Measurements from ENCODE around the gene FARP2. TPM values are rescaled to one million over a fixed set of nuclear protein-coding genes. Genes with fewer than 3 reads are reported as not detected.

Gene FARP2
- total RNA-seq, 1 experiment from 2014 or later: 49.3 TPM

- Histone ChIP-seq H2AFZ (ENCODE audit: low read depth, low read length, poor library complexity, severe bottlenecking) (no peak overlapping the region), H3K9me3 (ENCODE audit: control insufficient read depth in 1 of 2, insufficient read depth in 1 of 2, low read depth in 1 of 2, low read length in 2 of 2) (no peaks in the 10 kb centered on the region), H3K27me3 (ENCODE audit: insufficient read depth, low read length) (no peaks in the 10 kb centered on the region), H3K27ac (ENCODE audit: low read depth, low read length) (no peak overlapping the region), H3K4me3 (replicated peaks in 1 of 2; ENCODE audit: low read depth in 1 of 2, low read length in 2 of 2) (no peak overlapping the region), H3K36me3 (ENCODE audit: control insufficient read depth in 1 of 2, insufficient read depth in 2 of 2, low read length in 2 of 2) (no peaks in the 10 kb centered on the region), H3K4me2 (ENCODE audit: low read length) (no peak overlapping the region), H3K9ac (ENCODE audit: low read length) (no peak overlapping the region), H3K9me2 (ENCODE audit: insufficient read depth) (no peaks in the 10 kb centered on the region), H3K4me1 (ENCODE audit: control insufficient read depth in 1 of 2, insufficient read depth in 2 of 2, low read length in 2 of 2) (no peaks in the 10 kb centered on the region), H3K79me2 (ENCODE audit: insufficient read depth, low read length) (no peaks in the 10 kb centered on the region; the same call in 1 of the 2 replicates), H4K20me1 (ENCODE audit: insufficient read depth) (no peaks in the 10 kb centered on the region)
- no peak for ATAC-seq
- no peak for TF ChIP-seq JUND (IDR thresholded peaks at IDR 0.05)
- no peak for TF ChIP-seq CEBPB (IDR thresholded peaks at IDR 0.05; ENCODE audit: low read depth)
- no peak for TF ChIP-seq TCF7L2 (IDR thresholded peaks at IDR 0.05; ENCODE audit: borderline replicate concordance, extremely low read depth, insufficient read depth, insufficient read length)
- BruUV-seq (replicated peaks): no TSS peak
- POLR2A ChIA-PET: no interaction called here
- DNase-seq (ENCODE audit: low read depth, low spot score): no peak
- RAD21 ChIA-PET (ENCODE audit: low non-redundant PET in 1 of 2, low total read pairs in 2 of 2, uncharacterized antibody in 2 of 2, unreplicated experiment in 2 of 2): no interaction called here
- CTCF ChIA-PET: no interaction called here
- intact Hi-C loops (cut with micrococcal nuclease): loop anchor here (2.0 kb wide), 1 partner anchor 51 kb away; no protein-coding TSS in a partner anchor
These were observed 33.6 kb downstream of the FARP2 start for GRCh38 chr2:241389697-241390096.

- Histone ChIP-seq H3K4me2 (ENCODE audit: low read length) (no peak overlapping the region), H2AFZ (ENCODE audit: low read depth, low read length, poor library complexity, severe bottlenecking) (no peak overlapping the region), H3K9ac (ENCODE audit: low read length) (no peak overlapping the region), H3K27me3 (ENCODE audit: insufficient read depth, low read length) (no peaks in the 10 kb centered on the region), H3K79me2 (ENCODE audit: insufficient read depth, low read length) (no peaks in the 10 kb centered on the region; the same call in 1 of the 2 replicates), H3K4me1 (ENCODE audit: control insufficient read depth in 1 of 2, insufficient read depth in 2 of 2, low read length in 2 of 2) (no peaks in the 10 kb centered on the region), H3K36me3 (ENCODE audit: control insufficient read depth in 1 of 2, insufficient read depth in 2 of 2, low read length in 2 of 2) (no peaks in the 10 kb centered on the region), H3K4me3 (replicated peaks in 1 of 2; ENCODE audit: low read depth in 1 of 2, low read length in 2 of 2) (no peak overlapping the region), H3K27ac (ENCODE audit: low read depth, low read length) (no peak overlapping the region), H4K20me1 (ENCODE audit: insufficient read depth) (no peaks in the 10 kb centered on the region), H3K9me2 (ENCODE audit: insufficient read depth) (no peaks in the 10 kb centered on the region), H3K9me3 (ENCODE audit: control insufficient read depth in 1 of 2, insufficient read depth in 1 of 2, low read depth in 1 of 2, low read length in 2 of 2) (no peaks in the 10 kb centered on the region)
- BruUV-seq (replicated peaks): no TSS peak
- CTCF ChIA-PET: interaction anchor here (0.7 kb wide), 1 partner anchor 34 kb away, joined by 3 read pairs; the partner anchor contains the start of gene FARP2
- ATAC-seq (no peak), DNase-seq (ENCODE audit: low read depth, low spot score) (no peak)
- RAD21 ChIA-PET (ENCODE audit: low non-redundant PET in 1 of 2, low total read pairs in 2 of 2, uncharacterized antibody in 2 of 2, unreplicated experiment in 2 of 2): interaction anchor here in 1 of 2 experiments (1.2 kb wide), 1 partner anchor 16 kb away, joined by 3 read pairs; no protein-coding TSS in a partner anchor
- POLR2A ChIA-PET: no interaction called here
- TF ChIP-seq FOSL1 (IDR thresholded peaks at IDR 0.05; ENCODE audit: low read depth) (no peak), ZBTB33 (IDR thresholded peaks at IDR 0.05; ENCODE audit: extremely low read depth, insufficient replicate concordance, low read length) (no peak), EZH2phosphoT487 (IDR thresholded peaks at IDR 0.05; ENCODE audit: borderline replicate concordance) (no peak), YY1 (IDR thresholded peaks at IDR 0.05; ENCODE audit: extremely low read depth, insufficient replicate concordance, low read depth, low read length) (no peak), CBX3 (IDR thresholded peaks at IDR 0.05; ENCODE audit: low read depth) (no peak), SIN3A (IDR thresholded peaks at IDR 0.05; ENCODE audit: low read depth) (no peak), JUND (IDR thresholded peaks at IDR 0.05) (no peak), CEBPB (IDR thresholded peaks at IDR 0.05; ENCODE audit: low read depth) (no peak), ZNF274 (IDR thresholded peaks at IDR 0.05; ENCODE audit: low read depth, low read length) (no peak), TCF7L2 (IDR thresholded peaks at IDR 0.05; ENCODE audit: borderline replicate concordance, extremely low read depth, insufficient read depth, insufficient read length) (no peak), CTCF (IDR thresholded peaks at IDR 0.05 in 2 of 3, conservative IDR thresholded peaks at IDR 0.05 in 1 of 3; ENCODE audit: borderline replicate concordance in 1 of 3, insufficient read depth in 1 of 3, low read depth in 2 of 3, low read length in 2 of 3) (no peak), ATF3 (IDR thresholded peaks at IDR 0.05) (no peak), SP1 (IDR thresholded peaks at IDR 0.05; ENCODE audit: low read depth) (no peak), POLR2A (IDR thresholded peaks at IDR 0.05; ENCODE audit: borderline replicate concordance, extremely low read depth, insufficient read depth, insufficient read length) (no peak), EGR1 (IDR thresholded peaks at IDR 0.05; ENCODE audit: low read depth) (no peak)
- intact Hi-C loops (cut with micrococcal nuclease): no loop called here
These were observed 34.5 kb downstream of the FARP2 start for GRCh38 chr2:241390301-241391206.

All from HCT116 (cell line).